ENCODE data around the gene DPPA4.
"Not testable (repeated sequence)": the region's sequence is repeated elsewhere in the genome, so short reads cannot be mapped to it uniquely, and the experiment has no call there.

DPPA4 gene

GRCh38 chr3:109337393-109337792 lies at the start of gene DPPA4:
TSS of gene DPPA4 (minus strand) at chr3:109337546. CDS start at chr3:109337517, 29 bp downstream.
- no peaks in the 10 kb centered on the region for H3K9me3 ChIP-seq (ENCODE audit: control insufficient read depth in 1 of 2, low read length in 2 of 2)

GRCh38 chr3:109385442-109386318 lies 48.3 kb upstream of the DPPA4 start:
- Histone ChIP-seq H3K4me3 (ENCODE audit: low read depth in 1 of 2, low read length in 2 of 2) (no peak overlapping the region), H3K36me3 (ENCODE audit: control insufficient read depth in 1 of 2, insufficient read depth in 2 of 2, low read length in 2 of 2) (no peaks in the 10 kb centered on the region), H3K27ac (ENCODE audit: low read length) (no peak overlapping the region), H3K27me3 (ENCODE audit: low read depth, low read length) (no peaks in the 10 kb centered on the region), H3K4me1 (ENCODE audit: control insufficient read depth in 1 of 2, insufficient read depth in 2 of 2, low read length in 2 of 2) (no peaks in the 10 kb centered on the region), H3K9me3 (ENCODE audit: control insufficient read depth in 1 of 2, low read length in 2 of 2) (no peaks in the 10 kb centered on the region)

More at GRCh38 chr3:109337393-109337792, at the start of gene DPPA4:
- no peaks in the 10 kb centered on the region for H3K27me3 ChIP-seq (ENCODE audit: low read depth, low read length)
- H3K36me3 ChIP-seq (ENCODE audit: control insufficient read depth in 1 of 2, insufficient read depth in 2 of 2, low read length in 2 of 2) = no peaks in the 10 kb centered on the region
- H3K4me3 ChIP-seq (ENCODE audit: low read depth in 1 of 2, low read length in 2 of 2) = peak within 1 kb of the TSS; percentile 57 to 68
- H3K4me1 ChIP-seq (ENCODE audit: control insufficient read depth in 1 of 2, insufficient read depth in 2 of 2, low read length in 2 of 2) = peaks cover 0 to 3% of the 10 kb centered on the region in 2 donors
- H3K27ac ChIP-seq (ENCODE audit: low read length) = no peak within 1 kb of the TSS

GRCh38 chr3:109384164-109384563 lies 46.8 kb upstream of the DPPA4 start:
- Histone ChIP-seq H3K27ac (ENCODE audit: low read length) (no peak overlapping the region), H3K27me3 (ENCODE audit: low read depth, low read length) (no peaks in the 10 kb centered on the region), H3K4me1 (ENCODE audit: control insufficient read depth in 1 of 2, insufficient read depth in 2 of 2, low read length in 2 of 2) (no peaks in the 10 kb centered on the region), H3K9me3 (ENCODE audit: control insufficient read depth in 1 of 2, low read length in 2 of 2) (no peaks in the 10 kb centered on the region), H3K4me3 (ENCODE audit: low read depth in 1 of 2, low read length in 2 of 2) (no peak overlapping the region), H3K36me3 (ENCODE audit: control insufficient read depth in 1 of 2, insufficient read depth in 2 of 2, low read length in 2 of 2) (no peaks in the 10 kb centered on the region)

- Histone ChIP-seq H3K27ac (ENCODE audit: low read length) (no peak overlapping the region), H3K36me3 (ENCODE audit: control insufficient read depth in 1 of 2, insufficient read depth in 2 of 2, low read length in 2 of 2) (no peaks in the 10 kb centered on the region)
These were observed 45.2 kb upstream of the DPPA4 start for GRCh38 chr3:109382588-109382987.

GRCh38 chr3:109375975-109376374 lies 38.6 kb upstream of the DPPA4 start:
- Histone ChIP-seq H3K36me3 (ENCODE audit: control insufficient read depth in 1 of 2, insufficient read depth in 2 of 2, low read length in 2 of 2) (no peaks in the 10 kb centered on the region), H3K9me3 (ENCODE audit: control insufficient read depth in 1 of 2, low read length in 2 of 2) (no peaks in the 10 kb centered on the region), H3K4me3 (ENCODE audit: low read depth in 1 of 2, low read length in 2 of 2) (no peak overlapping the region), H3K27me3 (ENCODE audit: low read depth, low read length) (no peaks in the 10 kb centered on the region), H3K4me1 (ENCODE audit: control insufficient read depth in 1 of 2, insufficient read depth in 2 of 2, low read length in 2 of 2) (no peaks in the 10 kb centered on the region), H3K27ac (ENCODE audit: low read length) (no peak overlapping the region)

More at GRCh38 chr3:109382588-109382987, 45.2 kb upstream of the DPPA4 start:
- no peaks in the 10 kb centered on the region for H3K27me3 ChIP-seq (ENCODE audit: low read depth, low read length)
- H3K9me3 ChIP-seq (ENCODE audit: control insufficient read depth in 1 of 2, low read length in 2 of 2) = no peaks in the 10 kb centered on the region
- H3K4me3 ChIP-seq (ENCODE audit: low read depth in 1 of 2, low read length in 2 of 2) = no peak overlapping the region
- H3K4me1 ChIP-seq (ENCODE audit: control insufficient read depth in 1 of 2, insufficient read depth in 2 of 2, low read length in 2 of 2) = no peaks in the 10 kb centered on the region

- H3K27me3 ChIP-seq (ENCODE audit: low read depth, low read length); H3K4me1 ChIP-seq (ENCODE audit: control insufficient read depth in 1 of 2, insufficient read depth in 2 of 2, low read length in 2 of 2); H3K36me3 ChIP-seq (ENCODE audit: control insufficient read depth in 1 of 2, insufficient read depth in 2 of 2, low read length in 2 of 2); H3K4me3 ChIP-seq (ENCODE audit: low read depth in 1 of 2, low read length in 2 of 2); H3K27ac ChIP-seq (ENCODE audit: low read length); H3K9me3 ChIP-seq (ENCODE audit: control insufficient read depth in 1 of 2, low read length in 2 of 2): not testable (repeated sequence)
These were observed 37.1 kb upstream of the DPPA4 start for GRCh38 chr3:109374434-109374833.

- Histone ChIP-seq H3K9me3 (ENCODE audit: control insufficient read depth in 1 of 2, low read length in 2 of 2) (no peaks in the 10 kb centered on the region), H3K4me3 (ENCODE audit: low read depth in 1 of 2, low read length in 2 of 2) (no peak overlapping the region), H3K27ac (ENCODE audit: low read length) (no peak overlapping the region), H3K4me1 (ENCODE audit: control insufficient read depth in 1 of 2, insufficient read depth in 2 of 2, low read length in 2 of 2) (no peaks in the 10 kb centered on the region), H3K27me3 (ENCODE audit: low read depth, low read length) (no peaks in the 10 kb centered on the region), H3K36me3 (ENCODE audit: control insufficient read depth in 1 of 2, insufficient read depth in 2 of 2, low read length in 2 of 2) (no peaks in the 10 kb centered on the region)
These were observed 36.6 kb upstream of the DPPA4 start for GRCh38 chr3:109373933-109374332.

- Histone ChIP-seq H3K27me3 (ENCODE audit: low read depth, low read length) (no peaks in the 10 kb centered on the region), H3K4me3 (ENCODE audit: low read depth in 1 of 2, low read length in 2 of 2) (no peak overlapping the region), H3K27ac (ENCODE audit: low read length) (no peak overlapping the region), H3K36me3 (ENCODE audit: control insufficient read depth in 1 of 2, insufficient read depth in 2 of 2, low read length in 2 of 2) (no peaks in the 10 kb centered on the region), H3K9me3 (ENCODE audit: control insufficient read depth in 1 of 2, low read length in 2 of 2) (no peaks in the 10 kb centered on the region), H3K4me1 (ENCODE audit: control insufficient read depth in 1 of 2, insufficient read depth in 2 of 2, low read length in 2 of 2) (no peaks in the 10 kb centered on the region)
These were observed 35.3 kb upstream of the DPPA4 start for GRCh38 chr3:109372639-109373038.

- Histone ChIP-seq H3K27ac (ENCODE audit: low read length) (no peak overlapping the region), H3K36me3 (ENCODE audit: control insufficient read depth in 1 of 2, insufficient read depth in 2 of 2, low read length in 2 of 2) (no peaks in the 10 kb centered on the region), H3K9me3 (ENCODE audit: control insufficient read depth in 1 of 2, low read length in 2 of 2) (no peaks in the 10 kb centered on the region), H3K27me3 (ENCODE audit: low read depth, low read length) (no peaks in the 10 kb centered on the region), H3K4me1 (ENCODE audit: control insufficient read depth in 1 of 2, insufficient read depth in 2 of 2, low read length in 2 of 2) (no peaks in the 10 kb centered on the region), H3K4me3 (ENCODE audit: low read depth in 1 of 2, low read length in 2 of 2) (no peak overlapping the region)
These were observed 32.2 kb upstream of the DPPA4 start for GRCh38 chr3:109369510-109369909.

- Histone ChIP-seq H3K4me3 (ENCODE audit: low read depth in 1 of 2, low read length in 2 of 2) (no peak overlapping the region), H3K9me3 (ENCODE audit: control insufficient read depth in 1 of 2, low read length in 2 of 2) (no peaks in the 10 kb centered on the region), H3K27ac (ENCODE audit: low read length) (no peak overlapping the region), H3K36me3 (ENCODE audit: control insufficient read depth in 1 of 2, insufficient read depth in 2 of 2, low read length in 2 of 2) (no peaks in the 10 kb centered on the region), H3K27me3 (ENCODE audit: low read depth, low read length) (no peaks in the 10 kb centered on the region), H3K4me1 (ENCODE audit: control insufficient read depth in 1 of 2, insufficient read depth in 2 of 2, low read length in 2 of 2) (no peaks in the 10 kb centered on the region)
These were observed 26.7 kb upstream of the DPPA4 start for GRCh38 chr3:109364088-109364487.

- no peaks in the 10 kb centered on the region for H3K4me1 ChIP-seq (ENCODE audit: control insufficient read depth in 1 of 2, insufficient read depth in 2 of 2, low read length in 2 of 2)
- no peak overlapping the region for H3K4me3 ChIP-seq (ENCODE audit: low read depth in 1 of 2, low read length in 2 of 2)
- no peak overlapping the region for H3K27ac ChIP-seq (ENCODE audit: low read length)
- H3K36me3 ChIP-seq (ENCODE audit: control insufficient read depth in 1 of 2, insufficient read depth in 2 of 2, low read length in 2 of 2) = no peaks in the 10 kb centered on the region
- H3K27me3 ChIP-seq (ENCODE audit: low read depth, low read length) = no peaks in the 10 kb centered on the region
- H3K9me3 ChIP-seq (ENCODE audit: control insufficient read depth in 1 of 2, low read length in 2 of 2) = no peaks in the 10 kb centered on the region
These were observed 26.3 kb upstream of the DPPA4 start for GRCh38 chr3:109363634-109364033.

GRCh38 chr3:109362823-109363222 lies 25.5 kb upstream of the DPPA4 start:
- H3K4me1 ChIP-seq (ENCODE audit: control insufficient read depth in 1 of 2, insufficient read depth in 2 of 2, low read length in 2 of 2) = no peaks in the 10 kb centered on the region
- H3K9me3 ChIP-seq (ENCODE audit: control insufficient read depth in 1 of 2, low read length in 2 of 2) = no peaks in the 10 kb centered on the region
- no peak overlapping the region for H3K4me3 ChIP-seq (ENCODE audit: low read depth in 1 of 2, low read length in 2 of 2)
- H3K27me3 ChIP-seq (ENCODE audit: low read depth, low read length) = no peaks in the 10 kb centered on the region
- no peaks in the 10 kb centered on the region for H3K36me3 ChIP-seq (ENCODE audit: control insufficient read depth in 1 of 2, insufficient read depth in 2 of 2, low read length in 2 of 2)
- no peak overlapping the region for H3K27ac ChIP-seq (ENCODE audit: low read length)

Data from muscle layer of duodenum (tissue), 2 donors.